ENCODE measurements around the gene ROR1. TPM values are rescaled to one million over a fixed set of nuclear protein-coding genes. Genes with fewer than 3 reads are reported as not detected.

Gene ROR1
- total RNA-seq, 1 experiment from 2014 or later: 56.3 TPM

- ATAC-seq: no peak
- no peak for TF ChIP-seq NFATC4 (CRISPR knock-in tag; IDR thresholded peaks at IDR 0.05)
- TF ChIP-seq ZNF121 (CRISPR knock-in tag; IDR thresholded peaks at IDR 0.05): no peak
- no peak for TF ChIP-seq ZNF219 (CRISPR knock-in tag; IDR thresholded peaks at IDR 0.05; ENCODE audit: borderline replicate concordance)
- TF ChIP-seq JAZF1 (CRISPR knock-in tag; IDR thresholded peaks at IDR 0.05): no peak
- TF ChIP-seq CREB1 (CRISPR knock-in tag; IDR thresholded peaks at IDR 0.05): no peak
- no peak for TF ChIP-seq NFYB (CRISPR knock-in tag; conservative IDR thresholded peaks at IDR 0.05; ENCODE audit: low read depth)
- no peak for TF ChIP-seq TEAD4 (CRISPR knock-in tag; IDR thresholded peaks at IDR 0.05)
- TF ChIP-seq OVOL2 (CRISPR knock-in tag; IDR thresholded peaks at IDR 0.05; ENCODE audit: borderline replicate concordance): no peak
- TF ChIP-seq SMAD4 (CRISPR knock-in tag; IDR thresholded peaks at IDR 0.05): no peak
- H3K9me3 Mint-ChIP-seq: no peaks in the 10 kb centered on the region
- ChIA-PET CTCF (interaction anchor here (1.0 to 1.3 kb wide), 2 partner anchors 222 to 448 kb away, joined by 6 read pairs; no protein-coding TSS in a partner anchor), POLR2A (no interaction called here)
- H3K4me3 Mint-ChIP-seq: no peak overlapping the region
- DNase-seq (ENCODE audit: low spot score): no peak
- peaks cover 50% of the 10 kb centered on the region for H3K36me3 Mint-ChIP-seq
- H3K27me3 Mint-ChIP-seq (ENCODE audit: low read depth): no peaks in the 10 kb centered on the region
- H3K27ac Mint-ChIP-seq: no peak overlapping the region
- H3K4me1 Mint-ChIP-seq: peaks cover 13% of the 10 kb centered on the region
These were observed 366.1 kb downstream of the ROR1 start for GRCh38 chr1:64139877-64140276.

- TF ChIP-seq ZNF671 (CRISPR knock-in tag; IDR thresholded peaks at IDR 0.05) (no peak), ELF4 (CRISPR knock-in tag; IDR thresholded peaks at IDR 0.05; ENCODE audit: low read depth) (no peak), CTCF (IDR thresholded peaks at IDR 0.05) (no peak)
- POLR2A ChIA-PET: no interaction called here
- CTCF ChIA-PET: no interaction called here
- H3K9me3 Mint-ChIP-seq: no peaks in the 10 kb centered on the region
- H3K27ac Mint-ChIP-seq: no peak overlapping the region
- ATAC-seq (no peak), DNase-seq (ENCODE audit: low spot score) (no peak)
- H3K4me3 Mint-ChIP-seq: no peak overlapping the region
- H3K36me3 Mint-ChIP-seq: peaks cover 57% of the 10 kb centered on the region
- H3K27me3 Mint-ChIP-seq (ENCODE audit: low read depth): no peaks in the 10 kb centered on the region
- H3K4me1 Mint-ChIP-seq: peaks cover 13% of the 10 kb centered on the region
These were observed 366.8 kb downstream of the ROR1 start for GRCh38 chr1:64140596-64140995.

- Mint-ChIP-seq H3K36me3 (peaks cover 41% of the 10 kb centered on the region), H3K9me3 (no peaks in the 10 kb centered on the region), H3K4me1 (peaks cover 40% of the 10 kb centered on the region), H3K27me3 (ENCODE audit: low read depth) (no peaks in the 10 kb centered on the region), H3K4me3 (no peak overlapping the region), H3K27ac (no peak overlapping the region)
- CTCF ChIA-PET: interaction anchor here (1.1 to 1.9 kb wide), 2 partner anchors 10 to 472 kb away, joined by 3 to 7 read pairs; no protein-coding TSS in a partner anchor
- POLR2A ChIA-PET: no interaction called here
- no peak for ATAC-seq
- TF ChIP-seq NFATC4 (CRISPR knock-in tag; IDR thresholded peaks at IDR 0.05) (no peak), MYBL2 (CRISPR knock-in tag; IDR thresholded peaks at IDR 0.05) (no peak), FOXP1 (CRISPR knock-in tag; IDR thresholded peaks at IDR 0.05; ENCODE audit: borderline replicate concordance) (no peak)
- no peak for DNase-seq (ENCODE audit: low spot score)
These were observed 373.4 kb downstream of the ROR1 start for GRCh38 chr1:64147045-64147724.

- ATAC-seq (0 out of 2 replicates have a peak, but pooled peaks have one; percentile 24), DNase-seq (ENCODE audit: low spot score) (no peak)
- H3K27me3 Mint-ChIP-seq (ENCODE audit: low read depth): no peaks in the 10 kb centered on the region
- CTCF ChIA-PET: interaction anchor here (1.1 to 1.9 kb wide), 2 partner anchors 11 to 473 kb away, joined by 3 to 7 read pairs; no protein-coding TSS in a partner anchor
- H3K9me3 Mint-ChIP-seq: no peaks in the 10 kb centered on the region
- peaks cover 36% of the 10 kb centered on the region for H3K36me3 Mint-ChIP-seq
- H3K4me1 Mint-ChIP-seq: peaks cover 40% of the 10 kb centered on the region
- POLR2A ChIA-PET: no interaction called here
- H3K27ac Mint-ChIP-seq: no peak overlapping the region
- H3K4me3 Mint-ChIP-seq: no peak overlapping the region
- TF ChIP-seq USF1 (CRISPR knock-in tag; IDR thresholded peaks at IDR 0.05): no peak
These were observed 373.9 kb downstream of the ROR1 start for GRCh38 chr1:64147759-64148158.

GRCh38 chr1:64150266-64150665 is 376.4 kb downstream of the ROR1 start:
- no peak overlapping the region for H3K27ac Mint-ChIP-seq
- H3K36me3 Mint-ChIP-seq: peaks cover 18% of the 10 kb centered on the region
- ChIA-PET CTCF (no interaction called here), POLR2A (no interaction called here)
- H3K9me3 Mint-ChIP-seq: no peaks in the 10 kb centered on the region
- no peaks in the 10 kb centered on the region for H3K27me3 Mint-ChIP-seq (ENCODE audit: low read depth)
- ATAC-seq: no peak
- no peak for DNase-seq (ENCODE audit: low spot score)
- peaks cover 47% of the 10 kb centered on the region for H3K4me1 Mint-ChIP-seq
- H3K4me3 Mint-ChIP-seq: no peak overlapping the region
- no peak for TF ChIP-seq ATF1 (CRISPR knock-in tag; IDR thresholded peaks at IDR 0.05)
- TF ChIP-seq NFE2L1 (CRISPR knock-in tag; IDR thresholded peaks at IDR 0.05): no peak
- TF ChIP-seq ZBTB21 (CRISPR knock-in tag; IDR thresholded peaks at IDR 0.05; ENCODE audit: borderline replicate concordance): no peak
- TF ChIP-seq CBFB (CRISPR knock-in tag; IDR thresholded peaks at IDR 0.05; ENCODE audit: low read depth): no peak
- TF ChIP-seq ZSCAN18 (CRISPR knock-in tag; IDR thresholded peaks at IDR 0.05): no peak
- no peak for TF ChIP-seq ZNF416 (CRISPR knock-in tag; IDR thresholded peaks at IDR 0.05)
- TF ChIP-seq ZNF219 (CRISPR knock-in tag; IDR thresholded peaks at IDR 0.05; ENCODE audit: borderline replicate concordance): no peak
- no peak for TF ChIP-seq ZNF232 (CRISPR knock-in tag; IDR thresholded peaks at IDR 0.05)
- TF ChIP-seq ATF6 (CRISPR knock-in tag; IDR thresholded peaks at IDR 0.05): no peak
